GM20000 (cell line): ENCODE results near the gene ZNF587B.
"Not testable (repeated sequence)": the region's sequence is repeated elsewhere in the genome, so short reads cannot be mapped to it uniquely, and the experiment has no call there.

Source experiments
- DNase-seq: peaks from one replicate; pipeline ENCODE4 v3.0.0; 2012; ENCODE audit warnings: low spot score
- CTCF ChIP-seq: IDR thresholded peaks from 2 replicates; pipeline ENCODE4 v1.5.1; 2012; ENCODE audit warnings: mild to moderate bottlenecking, control low read depth; ENCODE audit errors: extremely low read depth, missing control alignments

ZNF587B gene

GRCh38 chr19:57803265-57803593 lies 26.9 kb upstream of the ZNF587B start:
- no peak for TF ChIP-seq CTCF
- DNase-seq: no peak

- no peak for DNase-seq
- no peak for TF ChIP-seq CTCF
Measured at GRCh38 chr19:57803594-57804325, 26.3 kb upstream of the ZNF587B start.

GRCh38 chr19:57807541-57807940 lies 22.6 kb upstream of the ZNF587B start:
- no peak for TF ChIP-seq CTCF

GRCh38 chr19:57810410-57811295 lies 19.4 kb upstream of the ZNF587B start:
- DNase-seq: not testable (repeated sequence)

More at GRCh38 chr19:57807541-57807940, 22.6 kb upstream of the ZNF587B start:
- no peak for DNase-seq

GRCh38 chr19:57812226-57812625 lies 17.9 kb upstream of the ZNF587B start:
- DNase-seq: no peak
- no peak for TF ChIP-seq CTCF

GRCh38 chr19:57812975-57813820 lies 16.9 kb upstream of the ZNF587B start:
- DNase-seq: not testable (repeated sequence)

GRCh38 chr19:57813919-57814504 lies 16.1 kb upstream of the ZNF587B start:
- no peak for DNase-seq

More at GRCh38 chr19:57813919-57814504, 16.1 kb upstream of the ZNF587B start:
- TF ChIP-seq CTCF: no peak
